ENCODE data around the gene WDR45B. TPM values are rescaled to one million over a fixed set of nuclear protein-coding genes. Genes with fewer than 3 reads are reported as not detected.
"Not testable (repeated sequence)": the region's sequence is repeated elsewhere in the genome, so short reads cannot be mapped to it uniquely, and the experiment has no call there.

WDR45B gene
- total RNA-seq, 1 donor from 2014 or later: 66.8 TPM

GRCh38 chr17:82658331-82658730 is 10.1 kb upstream of the WDR45B start:
- H3K36me3 Mint-ChIP-seq (ENCODE audit: low read depth): no peaks in the 10 kb centered on the region
- no peaks in the 10 kb centered on the region for H3K4me1 Mint-ChIP-seq
- DNase-seq: no peak
- no peaks in the 10 kb centered on the region for H3K27me3 Mint-ChIP-seq
- H3K4me3 Mint-ChIP-seq: no peak overlapping the region
- intact Hi-C loops (cut with micrococcal nuclease): no loop called here
- H3K27ac Mint-ChIP-seq: no peak overlapping the region
- H3K9me3 Mint-ChIP-seq: no peaks in the 10 kb centered on the region

GRCh38 chr17:82657926-82658325 is 9.7 kb upstream of the WDR45B start:
- Mint-ChIP-seq H3K27ac (no peak overlapping the region), H3K36me3 (ENCODE audit: low read depth) (no peaks in the 10 kb centered on the region), H3K4me3 (no peak overlapping the region), H3K9me3 (no peaks in the 10 kb centered on the region), H3K4me1 (no peaks in the 10 kb centered on the region), H3K27me3 (no peaks in the 10 kb centered on the region)
- DNase-seq: no peak
- intact Hi-C loops (cut with micrococcal nuclease): no loop called here

- no peaks in the 10 kb centered on the region for H3K27me3 Mint-ChIP-seq
- no peaks in the 10 kb centered on the region for H3K4me1 Mint-ChIP-seq
- no peak overlapping the region for H3K4me3 Mint-ChIP-seq
- no peaks in the 10 kb centered on the region for H3K9me3 Mint-ChIP-seq
- H3K36me3 Mint-ChIP-seq (ENCODE audit: low read depth): no peaks in the 10 kb centered on the region
- no peak overlapping the region for H3K27ac Mint-ChIP-seq
- no peak for DNase-seq
- intact Hi-C loops (cut with micrococcal nuclease): no loop called here
Observed at GRCh38 chr17:82656266-82656665, 8.0 kb upstream of the WDR45B start.

DNA sequence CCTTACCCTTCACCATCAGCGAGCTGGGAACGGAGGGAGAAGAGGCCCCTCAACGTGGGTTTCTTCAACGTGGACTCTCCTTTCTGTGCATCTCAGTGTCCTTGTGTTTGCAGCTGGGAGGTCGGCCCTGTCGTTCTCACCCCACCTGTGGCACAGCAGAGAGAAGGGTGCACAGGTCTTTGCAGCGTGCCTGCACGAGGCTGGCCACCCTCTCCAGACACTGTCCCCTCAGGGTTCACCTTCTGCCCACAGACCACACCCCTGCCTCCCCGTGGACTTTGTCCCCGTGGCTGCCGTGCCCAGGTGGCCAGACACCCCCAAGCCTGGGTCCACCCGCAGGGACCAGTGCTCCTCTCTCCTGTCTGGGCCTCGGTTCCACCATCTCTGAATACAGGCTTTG is 7.3 kb upstream of the WDR45B start:
- Mint-ChIP-seq H3K27me3 (no peaks in the 10 kb centered on the region), H3K9me3 (no peaks in the 10 kb centered on the region), H3K36me3 (ENCODE audit: low read depth) (no peaks in the 10 kb centered on the region), H3K4me1 (no peaks in the 10 kb centered on the region), H3K27ac (no peak overlapping the region), H3K4me3 (no peak overlapping the region)
- DNase-seq: no peak
- intact Hi-C loops (cut with micrococcal nuclease): no loop called here

- DNase-seq: no peak
- Mint-ChIP-seq H3K36me3 (ENCODE audit: low read depth) (no peaks in the 10 kb centered on the region), H3K4me3 (no peak overlapping the region), H3K4me1 (no peaks in the 10 kb centered on the region), H3K9me3 (no peaks in the 10 kb centered on the region), H3K27ac (peak overlapping the region; percentile 45), H3K27me3 (no peaks in the 10 kb centered on the region)
- intact Hi-C loops (cut with micrococcal nuclease): no loop called here
Observed at GRCh38 chr17:82655038-82655479, 6.8 kb upstream of the WDR45B start.

DNA sequence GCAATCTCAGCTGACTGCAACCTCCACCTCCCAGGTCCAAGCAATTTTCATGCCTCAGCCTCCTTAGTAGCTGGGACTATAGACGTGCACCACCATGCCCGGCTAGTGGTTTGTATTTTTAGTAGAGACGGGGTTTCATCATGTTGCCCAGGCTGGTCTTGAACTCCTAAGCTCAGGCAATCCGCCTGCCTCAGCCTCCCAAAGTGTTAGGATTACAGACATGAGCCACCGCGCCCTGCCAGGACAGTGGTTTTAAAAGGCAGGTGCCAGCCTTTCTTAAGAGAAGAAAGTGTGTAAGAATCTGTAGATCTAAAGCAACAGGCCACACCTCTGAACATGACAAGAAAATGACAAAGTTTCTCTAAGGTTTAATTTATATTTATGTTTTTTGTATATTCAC is 6.4 kb upstream of the WDR45B start:
- H3K4me3 Mint-ChIP-seq; H3K27me3 Mint-ChIP-seq; DNase-seq; H3K27ac Mint-ChIP-seq; H3K9me3 Mint-ChIP-seq; H3K4me1 Mint-ChIP-seq; H3K36me3 Mint-ChIP-seq (ENCODE audit: low read depth); intact Hi-C loops (cut with micrococcal nuclease): not testable (repeated sequence)

DNA sequence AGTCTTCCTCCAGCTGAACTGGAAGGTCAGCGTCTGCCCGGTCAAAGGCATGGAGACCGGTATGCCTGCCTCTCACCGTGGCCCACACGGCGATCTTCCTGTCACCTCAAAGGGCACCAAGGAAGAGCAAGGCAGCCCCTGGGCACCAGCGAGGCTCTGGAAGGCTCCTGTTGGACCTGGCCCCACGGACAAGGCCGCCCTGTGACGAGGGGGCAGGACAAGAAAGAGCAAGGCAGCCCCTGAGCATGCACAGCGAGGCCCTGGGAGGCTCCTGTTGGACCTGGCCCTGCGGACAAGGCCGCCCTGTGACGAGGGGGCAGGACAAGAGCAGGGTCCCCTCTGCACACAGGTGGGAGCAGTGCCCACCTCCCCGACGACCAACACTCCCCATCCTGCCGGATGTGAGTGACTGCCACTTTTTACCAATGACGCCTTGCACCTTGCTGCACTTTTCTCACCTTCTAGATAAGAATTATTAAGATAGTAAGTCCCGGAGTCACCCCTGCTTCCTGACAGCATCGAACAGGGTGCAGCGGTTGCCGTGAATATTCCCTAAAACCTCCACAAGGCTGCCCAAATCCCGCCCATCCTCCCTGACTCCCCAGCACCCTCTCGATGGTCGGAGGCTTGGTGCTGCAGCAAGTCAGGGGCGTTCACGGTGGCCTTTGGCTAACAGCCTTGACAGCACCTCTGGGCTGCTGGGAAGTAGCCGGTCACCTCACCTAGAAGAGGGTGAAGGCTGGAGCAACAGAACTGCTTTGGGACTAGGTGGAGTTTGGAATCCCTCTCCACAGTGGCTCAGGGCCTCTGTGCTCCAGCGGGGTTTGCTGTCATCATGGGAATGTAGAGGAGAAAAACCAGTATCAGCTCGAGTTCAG is 5.6 kb upstream of the WDR45B start:
- Mint-ChIP-seq H3K9me3 (no peaks in the 10 kb centered on the region), H3K36me3 (ENCODE audit: low read depth) (no peaks in the 10 kb centered on the region), H3K27me3 (no peaks in the 10 kb centered on the region), H3K4me3 (no peak overlapping the region), H3K4me1 (peaks cover 4% of the 10 kb centered on the region), H3K27ac (no peak overlapping the region)
- intact Hi-C loops (cut with micrococcal nuclease): no loop called here
- DNase-seq: no peak

DNA sequence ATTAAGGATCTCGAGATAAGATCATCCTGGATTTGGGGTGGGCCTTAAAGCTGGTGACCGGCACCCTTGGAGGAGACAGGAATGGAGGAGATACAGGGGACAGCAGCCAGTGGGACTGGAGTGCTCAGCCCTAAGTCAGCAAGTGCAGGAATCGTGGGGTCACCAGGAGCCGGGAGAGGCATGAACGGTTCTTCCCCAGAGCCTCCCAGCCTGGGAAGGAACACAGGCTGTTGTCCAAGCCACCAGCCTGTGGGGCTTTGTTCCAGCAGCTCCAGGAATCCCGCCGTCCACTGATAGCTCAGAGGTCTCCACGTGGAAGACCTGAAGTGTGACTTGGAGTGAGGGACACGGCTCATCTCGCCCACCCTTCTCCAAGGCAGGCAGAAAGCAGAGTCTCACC is 2.5 kb upstream of the WDR45B start:
- Mint-ChIP-seq H3K4me3 (no peak overlapping the region), H3K27me3 (no peaks in the 10 kb centered on the region), H3K27ac (no peak overlapping the region), H3K36me3 (ENCODE audit: low read depth) (peaks cover 7% of the 10 kb centered on the region), H3K9me3 (no peaks in the 10 kb centered on the region), H3K4me1 (peaks cover 13% of the 10 kb centered on the region)
- intact Hi-C loops (cut with micrococcal nuclease): no loop called here
- no peak for DNase-seq

- peak overlapping the region; percentile 66 for H3K4me3 Mint-ChIP-seq
- peak; percentile 61 for DNase-seq
- H3K36me3 Mint-ChIP-seq (ENCODE audit: low read depth): peaks cover 7% of the 10 kb centered on the region
- H3K4me1 Mint-ChIP-seq: peaks cover 18% of the 10 kb centered on the region
- no peaks in the 10 kb centered on the region for H3K27me3 Mint-ChIP-seq
- intact Hi-C loops (cut with micrococcal nuclease): loop anchor here (2.0 to 5.0 kb wide), 2 partner anchors 49 to 197 kb away; partner anchors contain the start of genes CYBC1 and RAB40B
- H3K27ac Mint-ChIP-seq: peak overlapping the region; percentile 44
- H3K9me3 Mint-ChIP-seq: no peaks in the 10 kb centered on the region
Observed at GRCh38 chr17:82649501-82650261, 1.4 kb upstream of the WDR45B start.

- peak overlapping the region; percentile 67 for H3K27ac Mint-ChIP-seq
- peak overlapping the region; percentile 75 for H3K4me3 Mint-ChIP-seq
- peaks cover 19% of the 10 kb centered on the region for H3K4me1 Mint-ChIP-seq
- DNase-seq: peak; percentile 87
- no peaks in the 10 kb centered on the region for H3K9me3 Mint-ChIP-seq
- peaks cover 10% of the 10 kb centered on the region for H3K36me3 Mint-ChIP-seq (ENCODE audit: low read depth)
- intact Hi-C loops (cut with micrococcal nuclease): loop anchor here (1.0 to 5.0 kb wide), 3 partner anchors 50 to 197 kb away; partner anchors contain the start of genes CYBC1, RAB40B and TBCD
- no peaks in the 10 kb centered on the region for H3K27me3 Mint-ChIP-seq
Observed at GRCh38 chr17:82648742-82649331, 593 bp upstream of the WDR45B start.

GRCh38 chr17:82647593-82648164 is 565 bp downstream of the WDR45B start:
- peaks cover 20% of the 10 kb centered on the region for H3K4me1 Mint-ChIP-seq
- no peaks in the 10 kb centered on the region for H3K9me3 Mint-ChIP-seq
- H3K36me3 Mint-ChIP-seq (ENCODE audit: low read depth): peaks cover 15% of the 10 kb centered on the region

GRCh38 chr17:82645516-82645915 is 2.7 kb downstream of the WDR45B start:
- no peak for DNase-seq
- Mint-ChIP-seq H3K9me3 (no peaks in the 10 kb centered on the region), H3K36me3 (ENCODE audit: low read depth) (peaks cover 28% of the 10 kb centered on the region), H3K4me1 (peaks cover 20% of the 10 kb centered on the region), H3K27ac (no peak overlapping the region), H3K4me3 (peak overlapping the region; percentile 88), H3K27me3 (no peaks in the 10 kb centered on the region)
- intact Hi-C loops (cut with micrococcal nuclease): loop anchor here (5.0 kb wide), 1 partner anchor 193 kb away; the partner anchor contains the start of gene CYBC1

More at GRCh38 chr17:82647593-82648164, 565 bp downstream of the WDR45B start:
- intact Hi-C loops (cut with micrococcal nuclease): loop anchor here (1.0 to 5.0 kb wide), 3 partner anchors 51 to 195 kb away; partner anchors contain the start of genes CYBC1, RAB40B and TBCD
- Mint-ChIP-seq H3K4me3 (peak overlapping the region; percentile 88), H3K27me3 (no peaks in the 10 kb centered on the region), H3K27ac (peak overlapping the region; percentile 84)
- DNase-seq: peak; percentile 87

DNA sequence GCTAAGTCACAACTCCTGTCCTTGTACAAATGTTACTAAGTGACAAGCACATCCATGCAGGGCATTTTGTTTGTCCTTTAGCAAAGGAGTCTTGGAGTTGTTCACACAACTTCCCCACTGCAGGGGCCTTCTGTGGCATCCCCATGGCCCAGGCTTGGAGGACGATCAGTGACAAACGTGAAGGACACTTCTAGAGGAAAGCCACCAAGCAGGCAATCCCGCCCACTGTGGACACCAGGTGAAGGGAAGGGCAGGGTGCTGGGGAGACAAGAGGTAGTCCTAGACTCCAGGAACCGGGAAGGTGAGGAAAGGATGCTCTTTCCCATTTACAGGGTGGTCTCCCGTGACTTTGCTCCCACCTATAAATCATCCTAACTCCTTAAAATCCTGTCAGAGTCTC is 4.1 kb downstream of the WDR45B start:
- intact Hi-C loops (cut with micrococcal nuclease): no loop called here
- no peak for DNase-seq
- Mint-ChIP-seq H3K4me3 (no peak overlapping the region), H3K9me3 (no peaks in the 10 kb centered on the region), H3K4me1 (peaks cover 18% of the 10 kb centered on the region), H3K36me3 (ENCODE audit: low read depth) (peaks cover 41% of the 10 kb centered on the region), H3K27me3 (no peaks in the 10 kb centered on the region), H3K27ac (no peak overlapping the region)

Measured in activated CD4-positive, alpha-beta T cell treated with anti-CD3 and anti-CD28 coated beads, Interleukin-2, amount 10 ng/mL, durations not matched to agents 24 days and 14 days (primary cell).